GM10266 (cell line): Measurements from ENCODE around the gene IFIT3.

Experiments used
- DNase-seq: peaks from one replicate; pipeline ENCODE4 v3.0.0; 2012; ENCODE audit errors: extremely low spot score
- CTCF ChIP-seq: IDR thresholded peaks from 2 replicates; pipeline ENCODE4 v1.5.1; 2012; ENCODE audit warnings: mild to moderate bottlenecking, low read depth; ENCODE audit not compliant: control insufficient read depth, insufficient read depth; ENCODE audit errors: missing control alignments

IFIT3 gene

DNA sequence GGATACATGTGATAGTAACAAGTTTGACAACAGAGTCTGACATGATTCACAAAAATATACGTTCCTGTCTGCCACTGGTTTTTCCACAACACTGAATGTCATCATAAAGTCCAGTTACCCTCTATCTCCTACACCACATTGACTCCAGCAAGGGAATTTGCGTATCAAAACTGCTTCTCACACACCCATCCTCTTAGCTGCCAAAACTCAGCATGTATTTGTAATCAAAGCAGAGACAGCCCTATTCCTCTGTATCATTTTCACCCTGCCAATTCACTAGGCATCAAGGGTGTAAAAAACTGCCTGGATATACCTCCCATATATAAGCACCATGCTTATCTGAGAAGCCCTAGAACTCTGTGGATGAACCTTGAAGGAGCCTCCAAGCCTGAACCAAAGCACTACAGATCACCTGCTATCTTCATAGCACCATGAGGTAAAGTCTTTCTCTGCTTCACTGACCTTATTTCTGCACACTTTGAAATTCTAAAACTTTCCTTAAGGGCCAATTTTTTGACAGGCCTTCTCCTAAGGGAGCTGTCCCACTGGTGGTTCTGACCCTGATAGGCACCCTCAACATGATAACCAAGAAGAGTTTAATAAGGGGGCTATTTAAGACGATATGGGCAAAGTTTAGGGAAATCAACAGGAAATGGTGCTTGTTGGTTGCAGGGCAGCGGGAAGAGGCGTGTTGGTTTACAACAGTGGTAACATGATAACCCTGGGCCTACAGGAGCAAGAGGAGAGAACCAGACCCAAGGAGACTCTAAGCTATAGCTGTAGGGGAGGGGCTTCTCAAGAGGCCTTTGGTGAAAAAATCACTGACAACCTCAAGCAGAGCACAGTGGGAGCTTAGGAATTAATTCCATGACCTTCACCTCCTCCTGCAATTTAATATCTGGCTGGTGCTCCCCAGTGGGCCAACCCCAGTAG, 50.2 kb downstream of the IFIT3 start, which contains the start of gene IFIT1B:
TSS of gene IFIT1B (plus strand) at position 352 of the 933 bp plus-strand sequence. CDS start at position 432, 80 bp downstream.
- no peak for TF ChIP-seq CTCF
- no peak for DNase-seq

GRCh38 chr10:89379103-89379502, 51.3 kb downstream of the IFIT3 start:
- DNase-seq: no peak
- no peak for TF ChIP-seq CTCF

- no peak for TF ChIP-seq CTCF
- no peak for DNase-seq
Measured at GRCh38 chr10:89382757-89383156, 55.0 kb downstream of the IFIT3 start.

GRCh38 chr10:89384474-89385340, 56.9 kb downstream of the IFIT3 start:
- TF ChIP-seq CTCF: no peak
- no peak for DNase-seq

DNA sequence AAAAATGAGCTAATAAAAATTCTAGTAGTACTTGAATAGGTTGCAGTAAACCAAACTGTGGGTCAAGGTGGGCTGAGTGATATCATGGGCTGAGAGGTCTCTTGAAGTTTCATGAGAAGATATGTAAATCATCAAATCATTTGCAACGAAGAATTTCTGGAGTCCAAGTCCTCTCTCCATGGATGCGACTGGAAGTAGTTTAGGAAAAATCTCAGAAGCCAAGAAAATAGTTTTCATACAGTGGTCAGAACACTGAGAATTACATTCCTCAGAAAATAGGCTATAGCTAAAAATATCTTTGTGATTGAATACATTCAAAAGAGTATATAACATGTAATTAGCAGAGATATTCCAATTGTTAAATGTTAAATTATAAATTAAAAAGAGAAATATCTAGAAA, 61.0 kb downstream of the IFIT3 start:
- no peak for DNase-seq
- TF ChIP-seq CTCF: no peak

GRCh38 chr10:89389254-89389653, 61.5 kb downstream of the IFIT3 start:
- TF ChIP-seq CTCF: peak; percentile 37
- peak; percentile 11 for DNase-seq
